H1 (cell line): Measurements from ENCODE around the gene AGBL4.

Experiments used
- CHD2 ChIP-seq: IDR thresholded peaks from 2 replicates; pipeline ENCODE4 v1.6.1; 2012; ENCODE audit warnings: low read length, improper control_type of control experiment
- CTCF ChIP-seq, 3 experiments: IDR thresholded peaks; 1 replicate in 2 of 3; 2 replicates in 1 of 3; pipeline versions ENCODE4 v1.5.1 to v1.6.1; 2011; ENCODE audit warnings: low read length in 3 of 3, mild to moderate bottlenecking in 3 of 3, inconsistent platforms in 2 of 3, low read depth in 1 of 3, moderate library complexity in 1 of 3; ENCODE audit not compliant: insufficient read depth in 1 of 3; ENCODE audit errors: control extremely low read depth in 1 of 3
- KDM1A ChIP-seq: fragments of 200-600, 300-600 bp; sonication (generic); IDR thresholded peaks from 2 replicates; pipeline ENCODE4 v1.7.1; 2016; ENCODE audit warnings: mild to moderate bottlenecking, low read length, borderline replicate concordance
- SIN3A ChIP-seq, 2 experiments: IDR thresholded peaks in 1 of 2; conservative IDR thresholded peaks in 1 of 2; 2 replicates each; pipeline ENCODE4 v1.6.1; 2011 to 2012; ENCODE audit warnings: low read length in 2 of 2, improper control_type of control experiment in 1 of 2, low read depth in 1 of 2, mild to moderate bottlenecking in 1 of 2
- TBP ChIP-seq: IDR thresholded peaks from 2 replicates; pipeline ENCODE4 v1.6.1; 2011; ENCODE audit warnings: low read depth, low read length, improper control_type of control experiment
- TF ChIP-seq, protein P1 (sequence below): IDR thresholded peaks from 2 replicates; pipeline ENCODE4 v1.6.1; 2011; ENCODE audit warnings: low read length, improper control_type of control experiment

- TF ChIP-seq CTCF (IDR thresholded peaks at IDR 0.05; ENCODE audit: control extremely low read depth in 1 of 3, insufficient read depth in 1 of 3, low read depth in 1 of 3, low read length in 3 of 3) = no peak
- TF ChIP-seq KDM1A = no peak
- TF ChIP-seq SIN3A (conservative IDR thresholded peaks at IDR 0.05 in 1 of 2, IDR thresholded peaks at IDR 0.05 in 1 of 2; ENCODE audit: low read depth in 1 of 2, low read length in 2 of 2) = no peak
- TF ChIP-seq, protein P1, sequence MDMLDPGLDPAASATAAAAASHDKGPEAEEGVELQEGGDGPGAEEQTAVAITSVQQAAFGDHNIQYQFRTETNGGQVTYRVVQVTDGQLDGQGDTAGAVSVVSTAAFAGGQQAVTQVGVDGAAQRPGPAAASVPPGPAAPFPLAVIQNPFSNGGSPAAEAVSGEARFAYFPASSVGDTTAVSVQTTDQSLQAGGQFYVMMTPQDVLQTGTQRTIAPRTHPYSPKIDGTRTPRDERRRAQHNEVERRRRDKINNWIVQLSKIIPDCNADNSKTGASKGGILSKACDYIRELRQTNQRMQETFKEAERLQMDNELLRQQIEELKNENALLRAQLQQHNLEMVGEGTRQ = no peak
- no peak for TF ChIP-seq TBP
- no peak for TF ChIP-seq CHD2
Observed at GRCh38 chr1:49364676-49365075, 659.1 kb downstream of the AGBL4 start.
